IPS-18a (cell line): ENCODE results near the gene TMEM45B.

Experiments used
- H3K27ac ChIP-seq: one replicate; pipeline ENCODE4 v1.5.1; 2013; ENCODE audit warnings: low read length
- H3K27me3 ChIP-seq: one replicate; pipeline ENCODE4 v1.6.1; 2013; ENCODE audit warnings: mild to moderate bottlenecking, low read length; ENCODE audit not compliant: control insufficient read depth, insufficient read depth
- H3K36me3 ChIP-seq: one replicate; pipeline ENCODE4 v1.6.1; 2013; ENCODE audit warnings: low read depth, low read length; ENCODE audit not compliant: control insufficient read depth
- H3K4me1 ChIP-seq: one replicate; pipeline ENCODE4 v1.6.1; 2013; ENCODE audit warnings: low read depth, low read length; ENCODE audit not compliant: control insufficient read depth
- H3K4me3 ChIP-seq: one replicate; pipeline ENCODE4 v1.5.1; 2013; ENCODE audit warnings: low read length
- H3K9ac ChIP-seq: one replicate; pipeline ENCODE4 v1.6.1; 2013; ENCODE audit warnings: mild to moderate bottlenecking, low read length, moderate library complexity
- H3K9me3 ChIP-seq: one replicate; pipeline ENCODE4 v1.6.1; 2013; ENCODE audit warnings: low read depth, low read length; ENCODE audit not compliant: control insufficient read depth

The TMEM45B gene

GRCh38 chr11:129888451-129888850 is 72.8 kb downstream of the TMEM45B start:
- Histone ChIP-seq H3K27me3 (no peaks in the 10 kb centered on the region), H3K27ac (no peak overlapping the region), H3K4me3 (no peak overlapping the region), H3K9ac (no peak overlapping the region), H3K4me1 (no peaks in the 10 kb centered on the region), H3K36me3 (peaks cover 89% of the 10 kb centered on the region), H3K9me3 (no peaks in the 10 kb centered on the region)

DNA sequence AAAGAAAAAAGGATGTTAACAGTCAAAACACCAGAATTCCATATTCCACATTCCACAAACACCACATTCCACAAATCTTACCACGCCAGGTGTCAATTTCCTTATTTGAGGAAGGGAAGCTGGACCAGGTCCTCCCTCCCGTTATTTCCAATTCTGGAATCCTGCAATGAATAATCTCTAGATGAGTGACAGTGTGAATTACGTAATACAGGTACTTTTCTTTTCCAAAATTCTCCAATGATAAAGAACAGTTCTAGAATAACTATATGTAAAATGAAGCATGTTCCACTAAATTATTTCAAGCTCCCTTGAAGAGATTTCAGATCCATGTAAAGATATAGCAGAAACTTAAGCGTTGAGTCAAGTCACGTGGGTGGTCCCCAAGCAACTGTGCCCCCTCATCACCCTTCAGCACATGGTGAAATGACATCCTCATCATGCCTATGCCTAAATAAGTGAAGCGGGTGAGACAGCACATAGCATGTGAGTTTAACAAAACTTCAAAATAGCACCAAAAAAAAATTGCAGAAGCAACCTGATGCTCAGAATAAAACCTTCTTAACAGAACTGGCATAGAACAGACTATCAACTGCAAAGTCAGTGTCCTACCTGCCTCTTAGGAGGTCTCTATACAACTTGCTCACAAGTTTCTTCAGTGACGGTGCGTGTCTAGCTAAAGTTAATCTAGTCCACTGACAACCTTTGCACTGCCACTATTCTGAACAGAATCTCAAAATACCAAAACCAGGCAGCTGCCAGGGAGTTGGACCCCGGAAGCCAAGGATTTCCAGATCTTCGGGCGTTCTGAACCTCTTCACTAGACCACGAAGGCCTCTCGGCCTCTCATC is 78.9 kb downstream of the TMEM45B start:
- Histone ChIP-seq H3K27ac (peak overlapping the region; percentile 36), H3K27me3 (no peaks in the 10 kb centered on the region), H3K4me1 (peaks cover 11% of the 10 kb centered on the region), H3K9me3 (no peaks in the 10 kb centered on the region), H3K36me3 (peaks cover 34% of the 10 kb centered on the region), H3K4me3 (peak overlapping the region; percentile 95), H3K9ac (peak overlapping the region; percentile 68)

GRCh38 chr11:129895126-129896041 is 79.7 kb downstream of the TMEM45B start, which contains the start of gene NFRKB:
Gene NFRKB, minus strand, starts transcription at chr11:129895578. Its CDS starts 2,729 bp downstream, at chr11:129892849.
- peak within 1 kb of the TSS; percentile 36 for H3K27ac ChIP-seq
- peaks cover 32% of the 10 kb centered on the region for H3K36me3 ChIP-seq
- peak within 1 kb of the TSS; percentile 68 for H3K9ac ChIP-seq
- peak within 1 kb of the TSS; percentile 95 for H3K4me3 ChIP-seq
- H3K27me3 ChIP-seq: no peaks in the 10 kb centered on the region
- peaks cover 11% of the 10 kb centered on the region for H3K4me1 ChIP-seq
- H3K9me3 ChIP-seq: no peaks in the 10 kb centered on the region

GRCh38 chr11:129896062-129896461 is 80.4 kb downstream of the TMEM45B start:
- Histone ChIP-seq H3K9me3 (no peaks in the 10 kb centered on the region), H3K27ac (no peak overlapping the region), H3K4me1 (peaks cover 11% of the 10 kb centered on the region), H3K9ac (peak overlapping the region; percentile 38), H3K36me3 (peaks cover 29% of the 10 kb centered on the region), H3K27me3 (no peaks in the 10 kb centered on the region), H3K4me3 (peak overlapping the region; percentile 95)

DNA sequence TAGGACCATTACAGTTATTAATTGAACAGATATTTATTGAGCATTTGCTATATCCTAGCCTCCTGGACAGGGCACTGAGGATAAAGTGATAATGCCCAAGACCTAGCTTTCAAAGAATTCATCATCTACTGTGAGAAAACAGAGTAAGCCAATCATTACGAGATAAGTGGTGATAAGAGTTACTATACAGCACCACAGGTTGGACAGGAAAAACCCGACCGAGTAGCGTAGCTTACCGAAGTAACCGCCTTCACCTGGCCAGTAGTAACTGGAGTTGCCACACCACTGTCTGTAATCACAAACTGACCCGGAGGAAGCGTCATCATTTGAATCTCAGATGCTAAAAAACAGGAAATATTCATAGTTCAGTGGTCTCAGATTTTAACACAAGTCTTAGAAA is 89.8 kb downstream of the TMEM45B start:
- H3K27ac ChIP-seq: no peak overlapping the region
- H3K4me1 ChIP-seq: no peaks in the 10 kb centered on the region
- H3K4me3 ChIP-seq: no peak overlapping the region
- H3K9me3 ChIP-seq: no peaks in the 10 kb centered on the region
- H3K27me3 ChIP-seq: no peaks in the 10 kb centered on the region
- peaks cover 40% of the 10 kb centered on the region for H3K36me3 ChIP-seq
- no peak overlapping the region for H3K9ac ChIP-seq
